ENCODE measurements around the gene DDR1.
"Not testable (repeated sequence)": the region's sequence is repeated elsewhere in the genome, so short reads cannot be mapped to it uniquely, and the experiment has no call there.

The DDR1 gene

GRCh38 chr6:30847421-30847970 lies 36.8 kb upstream of the DDR1 start:
- H3K9ac ChIP-seq (ENCODE audit: insufficient read length): no peak overlapping the region
- no peak for DNase-seq (ENCODE audit: low read depth, low spot score)
- H3K4me3 ChIP-seq: no peak overlapping the region
- H3K27ac ChIP-seq: no peak overlapping the region
- H3K9me3 ChIP-seq (ENCODE audit: low read depth, low read length): no peaks in the 10 kb centered on the region; the same call in 1 of the 2 replicates
- H3K36me3 ChIP-seq (ENCODE audit: insufficient read depth, low read length): no peaks in the 10 kb centered on the region
- no peak for TF ChIP-seq FOXP2 (optimal IDR thresholded peaks at IDR 0.05; ENCODE audit: control extremely low read depth, extremely low read length, insufficient read depth)
- no peak for TF ChIP-seq EZH2 (IDR thresholded peaks at IDR 0.05)
- no peak for TF ChIP-seq POLR2AphosphoS5 (IDR thresholded peaks at IDR 0.05; ENCODE audit: borderline replicate concordance, low read depth, low read length)

- no peaks in the 10 kb centered on the region for H3K36me3 ChIP-seq (ENCODE audit: insufficient read depth, low read length)
- no peak for DNase-seq (ENCODE audit: low read depth, low spot score)
- no peak overlapping the region for H3K27ac ChIP-seq
- no peak overlapping the region for H3K4me3 ChIP-seq
- no peak overlapping the region for H3K9ac ChIP-seq (ENCODE audit: insufficient read length)
- TF ChIP-seq FOXP2 (optimal IDR thresholded peaks at IDR 0.05; ENCODE audit: control extremely low read depth, extremely low read length, insufficient read depth) (no peak), POLR2AphosphoS5 (IDR thresholded peaks at IDR 0.05; ENCODE audit: borderline replicate concordance, low read depth, low read length) (no peak), EZH2 (IDR thresholded peaks at IDR 0.05) (no peak)
- H3K9me3 ChIP-seq (ENCODE audit: low read depth, low read length): no peaks in the 10 kb centered on the region; the same call in 1 of the 2 replicates
Observed at GRCh38 chr6:30847971-30848436, 36.3 kb upstream of the DDR1 start.

GRCh38 chr6:30849903-30850651 lies 34.2 kb upstream of the DDR1 start:
- Histone ChIP-seq H3K9me3 (ENCODE audit: low read depth, low read length) (no peaks in the 10 kb centered on the region; the same call in 1 of the 2 replicates), H3K4me3 (no peak overlapping the region), H3K9ac (ENCODE audit: insufficient read length) (no peak overlapping the region), H3K27ac (no peak overlapping the region), H3K36me3 (ENCODE audit: insufficient read depth, low read length) (no peaks in the 10 kb centered on the region)
- TF ChIP-seq POLR2AphosphoS5 (IDR thresholded peaks at IDR 0.05; ENCODE audit: borderline replicate concordance, low read depth, low read length): no peak
- no peak for TF ChIP-seq EZH2 (IDR thresholded peaks at IDR 0.05)
- no peak for TF ChIP-seq FOXP2 (optimal IDR thresholded peaks at IDR 0.05; ENCODE audit: control extremely low read depth, extremely low read length, insufficient read depth)
- no peak for DNase-seq (ENCODE audit: low read depth, low spot score)

- not testable (repeated sequence) for H3K36me3 ChIP-seq (ENCODE audit: insufficient read depth, low read length); H3K27ac ChIP-seq; DNase-seq (ENCODE audit: low read depth, low spot score); H3K9ac ChIP-seq (ENCODE audit: insufficient read length); H3K9me3 ChIP-seq (ENCODE audit: low read depth, low read length); H3K4me3 ChIP-seq
Observed at GRCh38 chr6:30852459-30852858, 31.9 kb upstream of the DDR1 start.

- Histone ChIP-seq H3K9ac (ENCODE audit: insufficient read length) (no peak overlapping the region), H3K27ac (no peak overlapping the region), H3K9me3 (ENCODE audit: low read depth, low read length) (no peaks in the 10 kb centered on the region; the same call in 1 of the 2 replicates), H3K36me3 (ENCODE audit: insufficient read depth, low read length) (no peaks in the 10 kb centered on the region), H3K4me3 (no peak overlapping the region)
- no peak for DNase-seq (ENCODE audit: low read depth, low spot score)
- no peak for TF ChIP-seq EZH2 (IDR thresholded peaks at IDR 0.05)
Observed at GRCh38 chr6:30854285-30855040, 29.9 kb upstream of the DDR1 start.

GRCh38 chr6:30855429-30856075 lies 28.8 kb upstream of the DDR1 start:
- TF ChIP-seq FOXP2 (optimal IDR thresholded peaks at IDR 0.05; ENCODE audit: control extremely low read depth, extremely low read length, insufficient read depth) (no peak), EZH2 (IDR thresholded peaks at IDR 0.05) (no peak), POLR2AphosphoS5 (IDR thresholded peaks at IDR 0.05; ENCODE audit: borderline replicate concordance, low read depth, low read length) (no peak)
- no peak overlapping the region for H3K27ac ChIP-seq
- H3K4me3 ChIP-seq: no peak overlapping the region
- DNase-seq (ENCODE audit: low read depth, low spot score): no peak
- H3K36me3 ChIP-seq (ENCODE audit: insufficient read depth, low read length): no peaks in the 10 kb centered on the region
- H3K9me3 ChIP-seq (ENCODE audit: low read depth, low read length): no peaks in the 10 kb centered on the region; the same call in 1 of the 2 replicates
- no peak overlapping the region for H3K9ac ChIP-seq (ENCODE audit: insufficient read length)

- Histone ChIP-seq H3K9me3 (ENCODE audit: low read depth, low read length) (no peaks in the 10 kb centered on the region), H3K27ac (no peak overlapping the region), H3K36me3 (ENCODE audit: insufficient read depth, low read length) (no peaks in the 10 kb centered on the region), H3K9ac (ENCODE audit: insufficient read length) (no peak overlapping the region), H3K4me3 (no peak overlapping the region)
- DNase-seq (ENCODE audit: low read depth, low spot score): no peak
- TF ChIP-seq EZH2 (IDR thresholded peaks at IDR 0.05) (no peak), FOXP2 (optimal IDR thresholded peaks at IDR 0.05; ENCODE audit: control extremely low read depth, extremely low read length, insufficient read depth) (no peak), POLR2AphosphoS5 (IDR thresholded peaks at IDR 0.05; ENCODE audit: borderline replicate concordance, low read depth, low read length) (no peak)
Observed at GRCh38 chr6:30857112-30857511, 27.2 kb upstream of the DDR1 start.

- Histone ChIP-seq H3K4me3 (no peak overlapping the region), H3K36me3 (ENCODE audit: insufficient read depth, low read length) (no peaks in the 10 kb centered on the region), H3K27ac (no peak overlapping the region), H3K9ac (ENCODE audit: insufficient read length) (no peak overlapping the region), H3K9me3 (ENCODE audit: low read depth, low read length) (no peaks in the 10 kb centered on the region)
- DNase-seq (ENCODE audit: low read depth, low spot score): no peak
- TF ChIP-seq POLR2AphosphoS5 (IDR thresholded peaks at IDR 0.05; ENCODE audit: borderline replicate concordance, low read depth, low read length) (no peak), FOXP2 (optimal IDR thresholded peaks at IDR 0.05; ENCODE audit: control extremely low read depth, extremely low read length, insufficient read depth) (no peak), EZH2 (IDR thresholded peaks at IDR 0.05) (no peak)
Observed at GRCh38 chr6:30857549-30857948, 26.8 kb upstream of the DDR1 start.

- not testable (repeated sequence) for H3K36me3 ChIP-seq (ENCODE audit: insufficient read depth, low read length); DNase-seq (ENCODE audit: low read depth, low spot score); H3K27ac ChIP-seq; H3K9me3 ChIP-seq (ENCODE audit: low read depth, low read length); H3K4me3 ChIP-seq; H3K9ac ChIP-seq (ENCODE audit: insufficient read length)
Observed at GRCh38 chr6:30859726-30860125, 24.6 kb upstream of the DDR1 start.
